H9 (cell line): ENCODE results near the gene HSPD1. TPM values are rescaled to one million over a fixed set of nuclear protein-coding genes. Genes with fewer than 3 reads are reported as not detected.
A peak's percentile ranks its signal among the peaks of the same experiment; 100 is the strongest.

Source experiments
- DNase-seq: peaks from one replicate; pipeline ENCODE4 v3.0.0-alpha.2; 2017
- H2AFZ ChIP-seq: one replicate; pipeline ENCODE4 v1.6.1; 2013; ENCODE audit warnings: mild to moderate bottlenecking, low read length, control low read depth, moderate library complexity
- H2AK5ac ChIP-seq: 2 replicates; pipeline ENCODE4 v1.6.1; 2013; ENCODE audit warnings: low read length, control low read depth, mixed read lengths; ENCODE audit not compliant: insufficient read length
- H2BK120ac ChIP-seq: one replicate; pipeline ENCODE4 v1.6.1; 2013; ENCODE audit warnings: low read depth, mild to moderate bottlenecking, low read length, control low read depth, inconsistent platforms; ENCODE audit not compliant: poor library complexity, severe bottlenecking
- H2BK12ac ChIP-seq: 2 replicates; pipeline ENCODE4 v1.6.1; 2013; ENCODE audit warnings: low read length, control low read depth, mixed read lengths, low read depth; ENCODE audit not compliant: insufficient read length
- H2BK15ac ChIP-seq: 2 replicates; pipeline ENCODE4 v1.6.1; 2013; ENCODE audit warnings: low read depth, low read length, control low read depth
- H2BK20ac ChIP-seq: one replicate; pipeline ENCODE4 v1.6.1; 2013; ENCODE audit warnings: low read depth, mild to moderate bottlenecking, low read length, control low read depth, inconsistent platforms; ENCODE audit not compliant: poor library complexity, severe bottlenecking
- H2BK5ac ChIP-seq: 2 replicates; pipeline ENCODE4 v1.6.1; 2013; ENCODE audit warnings: low read length, control low read depth, mixed read lengths; ENCODE audit not compliant: insufficient read length
- H3K14ac ChIP-seq: 2 replicates; pipeline ENCODE4 v1.6.1; 2013; ENCODE audit warnings: low read length, control low read depth; ENCODE audit not compliant: insufficient read depth
- H3K18ac ChIP-seq: 2 replicates; pipeline ENCODE4 v1.6.1; 2013; ENCODE audit warnings: low read depth, mild to moderate bottlenecking, mixed read lengths, low read length, control low read depth; ENCODE audit not compliant: insufficient read length
- H3K23ac ChIP-seq: 2 replicates; pipeline ENCODE4 v1.6.1; 2013; ENCODE audit warnings: low read length, control low read depth, mixed read lengths, low read depth; ENCODE audit not compliant: insufficient read length
- H3K23me2 ChIP-seq: 2 replicates; pipeline ENCODE4 v1.6.1; 2013; ENCODE audit warnings: low read depth, mild to moderate bottlenecking, mixed read lengths, low read length, control low read depth; ENCODE audit not compliant: insufficient read length, poor library complexity, severe bottlenecking
- H3K27ac ChIP-seq: 2 replicates; pipeline ENCODE4 v1.5.1; 2013; ENCODE audit warnings: low read length, control low read depth, mixed read lengths, low read depth; ENCODE audit not compliant: insufficient read length
- H3K27me3 ChIP-seq: 2 replicates; pipeline ENCODE4 v1.6.1; 2013; ENCODE audit warnings: low read length, control low read depth, inconsistent platforms; ENCODE audit not compliant: insufficient read depth
- H3K4ac ChIP-seq: 2 replicates; pipeline ENCODE4 v1.6.1; 2013; ENCODE audit warnings: low read depth, mild to moderate bottlenecking, control low read depth, inconsistent platforms, low read length, moderate library complexity
- H3K4me1 ChIP-seq: 2 replicates; pipeline ENCODE4 v1.6.1; 2013; ENCODE audit warnings: low read length, control low read depth, inconsistent platforms; ENCODE audit not compliant: insufficient read depth
- H3K4me2 ChIP-seq: 2 replicates; pipeline ENCODE4 v1.6.1; 2013; ENCODE audit warnings: low read length, control low read depth, mixed read lengths; ENCODE audit not compliant: insufficient read length, insufficient read depth
- H3K56ac ChIP-seq: 2 replicates; pipeline ENCODE4 v1.6.1; 2013; ENCODE audit warnings: low read depth, mild to moderate bottlenecking, mixed read lengths, low read length, control low read depth; ENCODE audit not compliant: insufficient read length
- H3K79me1 ChIP-seq: 2 replicates; pipeline ENCODE4 v1.6.1; 2013; ENCODE audit warnings: low read depth, mild to moderate bottlenecking, moderate library complexity, low read length, control low read depth, inconsistent platforms; ENCODE audit not compliant: insufficient read depth, poor library complexity, severe bottlenecking
- H3K79me2 ChIP-seq: 2 replicates; pipeline ENCODE4 v1.6.1; 2013; ENCODE audit warnings: low read length, control low read depth, inconsistent platforms; ENCODE audit not compliant: insufficient read depth
- H3K9ac ChIP-seq: 2 replicates; pipeline ENCODE4 v1.6.1; 2013; ENCODE audit warnings: low read length, control low read depth, mixed read lengths; ENCODE audit not compliant: insufficient read length; ENCODE audit errors: extremely low read depth
- H3K9me3 ChIP-seq: one replicate; pipeline ENCODE4 v1.6.1; 2013; ENCODE audit warnings: low read depth, low read length, inconsistent platforms; ENCODE audit not compliant: control insufficient read depth
- H3T11ph ChIP-seq: one replicate; pipeline ENCODE4 v1.6.1; 2013; ENCODE audit warnings: mild to moderate bottlenecking, low read length, control low read depth, inconsistent platforms
- H4K20me1 ChIP-seq: one replicate; pipeline ENCODE4 v1.6.1; 2013; ENCODE audit not compliant: control insufficient read depth, insufficient read length, insufficient read depth
- H4K5ac ChIP-seq: 2 replicates; pipeline ENCODE4 v1.6.1; 2013; ENCODE audit warnings: low read depth, mild to moderate bottlenecking, mixed read lengths, low read length, control low read depth; ENCODE audit not compliant: insufficient read length
- H4K8ac ChIP-seq: replicated peaks from 2 replicates; pipeline ENCODE4 v1.6.1; 2013; ENCODE audit warnings: low read length, control low read depth, mixed read lengths, low read depth; ENCODE audit not compliant: insufficient read length
- H4K91ac ChIP-seq: 2 replicates; pipeline ENCODE4 v1.6.1; 2013; ENCODE audit warnings: low read depth, mild to moderate bottlenecking, moderate library complexity, mixed read lengths, low read length, control low read depth; ENCODE audit not compliant: insufficient read length
- H3K27ac Mint-ChIP-seq, 3 experiments: 2 replicates in 2 of 3; 3 replicates in 1 of 3; pipeline ENCODE4 v1.8.0; 2020 to 2021; ENCODE audit warnings: mixed read lengths in 3 of 3, mild to moderate bottlenecking in 1 of 3, moderate library complexity in 1 of 3
- H3K27me3 Mint-ChIP-seq: 2 replicates; pipeline ENCODE4 v1.8.0; 2021; ENCODE audit warnings: low read depth, mild to moderate bottlenecking, moderate library complexity, mixed read lengths
- H3K36me3 Mint-ChIP-seq, 3 experiments: 2 replicates in 2 of 3; 3 replicates in 1 of 3; pipeline ENCODE4 v1.8.0; 2020 to 2021; ENCODE audit warnings: low read depth in 3 of 3, mixed read lengths in 3 of 3; ENCODE audit not compliant: insufficient read depth in 1 of 3
- H3K4me1 Mint-ChIP-seq, 2 experiments: 2 replicates each; pipeline ENCODE4 v1.8.0; 2020; ENCODE audit warnings: mixed read lengths in 2 of 2
- H3K4me3 Mint-ChIP-seq, 2 experiments: 2 replicates in 1 of 2; 3 replicates in 1 of 2; pipeline ENCODE4 v1.8.0; 2020 to 2021; ENCODE audit warnings: mild to moderate bottlenecking in 2 of 2, mixed read lengths in 2 of 2, moderate library complexity in 1 of 2
- H3K9me3 Mint-ChIP-seq, 2 experiments: 2 replicates in 1 of 2; 3 replicates in 1 of 2; pipeline ENCODE4 v1.8.0; 2020; ENCODE audit warnings: mild to moderate bottlenecking in 2 of 2, mixed read lengths in 2 of 2, moderate library complexity in 1 of 2
- WGBS: extraction: QIAGEN DNeasy Blood & Tissue Kit; methylation state at CpG from one replicate; pipeline ENCODE4 v1.1.7; 2013; ENCODE audit warnings: missing lambda C conversion rate, low lambda C conversion rate, mixed read lengths; ENCODE audit not compliant: insufficient read length; ENCODE audit errors: extremely low coverage; 5-methylcytosine and 5-hydroxymethylcytosine counted together
- total RNA-seq: library from RNA; stranded (reverse); gene quantifications from 2 replicates; pipeline ENCODE4 v1.2.1, GENCODE V29; 2021
- TF ChIP-seq, protein P1 (sequence below): fragments of 200-600 bp; sonication (generic); conservative IDR thresholded peaks from 3 replicates; pipeline ENCODE4 v1.8.0; 2021; ENCODE audit warnings: antibody characterized with exemption, mild to moderate bottlenecking

The HSPD1 gene
- total RNA-seq, 1 experiment from 2014 or later = 846 TPM

DNA sequence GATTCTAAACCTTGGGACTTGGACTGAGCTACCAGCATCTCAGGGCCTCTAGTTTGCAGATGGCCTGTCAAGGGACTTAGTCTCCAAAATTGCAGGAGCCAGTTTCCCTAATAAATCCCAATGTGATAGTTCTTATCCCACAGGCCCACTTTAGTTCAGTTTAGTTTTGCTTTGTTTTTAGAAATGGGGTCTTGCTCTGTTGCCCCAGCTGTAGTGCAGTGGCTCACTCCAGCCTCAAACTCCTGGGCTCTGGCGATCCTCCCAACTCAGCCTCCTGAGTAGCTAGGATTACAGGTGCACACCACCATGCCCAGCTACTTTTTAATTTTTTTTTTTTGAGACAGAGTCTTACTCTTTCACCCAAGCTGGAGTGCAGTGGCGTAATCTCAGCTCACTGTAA, 62.3 kb downstream of the HSPD1 start:
- Histone ChIP-seq H3K23ac (no peak overlapping the region), H4K91ac (no peak overlapping the region), H3K4me1 (no peaks in the 10 kb centered on the region), H4K5ac (no peak overlapping the region), H3K4me2 (no peak overlapping the region), H3T11ph (no peak overlapping the region), H3K79me1 (no peaks in the 10 kb centered on the region), H3K56ac (no peak overlapping the region), H2BK12ac (no peak overlapping the region), H2BK15ac (no peak overlapping the region), H3K23me2 (peaks cover 6% of the 10 kb centered on the region), H2BK20ac (no peak overlapping the region), H4K20me1 (no peaks in the 10 kb centered on the region), H2BK5ac (no peak overlapping the region), H3K27ac (no peak overlapping the region), H3K4ac (no peak overlapping the region), H3K18ac (no peak overlapping the region), H3K14ac (no peak overlapping the region), H3K9me3 (no peaks in the 10 kb centered on the region), H3K79me2 (peaks cover 23% of the 10 kb centered on the region), H3K9ac (no peak overlapping the region), H2BK120ac (no peak overlapping the region), H2AFZ (no peak overlapping the region), H3K27me3 (no peaks in the 10 kb centered on the region), H4K8ac (no peak overlapping the region), H2AK5ac (no peak overlapping the region)
- Mint-ChIP-seq H3K4me1 (peaks cover 15 to 17% of the 10 kb centered on the region in 2 experiments), H3K27ac (no peak overlapping the region), H3K9me3 (no peaks in the 10 kb centered on the region), H3K36me3 (peaks cover 3 to 11% (median 11%) of the 10 kb centered on the region in 3 experiments; a peak in 3 of 7 replicates), H3K27me3 (no peaks in the 10 kb centered on the region), H3K4me3 (peak overlapping the region in 1 of 2 experiments; percentile 66; a peak in 1 of 5 replicates)
- TF ChIP-seq, protein P1, sequence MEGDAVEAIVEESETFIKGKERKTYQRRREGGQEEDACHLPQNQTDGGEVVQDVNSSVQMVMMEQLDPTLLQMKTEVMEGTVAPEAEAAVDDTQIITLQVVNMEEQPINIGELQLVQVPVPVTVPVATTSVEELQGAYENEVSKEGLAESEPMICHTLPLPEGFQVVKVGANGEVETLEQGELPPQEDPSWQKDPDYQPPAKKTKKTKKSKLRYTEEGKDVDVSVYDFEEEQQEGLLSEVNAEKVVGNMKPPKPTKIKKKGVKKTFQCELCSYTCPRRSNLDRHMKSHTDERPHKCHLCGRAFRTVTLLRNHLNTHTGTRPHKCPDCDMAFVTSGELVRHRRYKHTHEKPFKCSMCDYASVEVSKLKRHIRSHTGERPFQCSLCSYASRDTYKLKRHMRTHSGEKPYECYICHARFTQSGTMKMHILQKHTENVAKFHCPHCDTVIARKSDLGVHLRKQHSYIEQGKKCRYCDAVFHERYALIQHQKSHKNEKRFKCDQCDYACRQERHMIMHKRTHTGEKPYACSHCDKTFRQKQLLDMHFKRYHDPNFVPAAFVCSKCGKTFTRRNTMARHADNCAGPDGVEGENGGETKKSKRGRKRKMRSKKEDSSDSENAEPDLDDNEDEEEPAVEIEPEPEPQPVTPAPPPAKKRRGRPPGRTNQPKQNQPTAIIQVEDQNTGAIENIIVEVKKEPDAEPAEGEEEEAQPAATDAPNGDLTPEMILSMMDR = no peak
- no CpG with 5 or more reads among the region's 2 CpGs for WGBS
- no peak for DNase-seq

Other genes with a start within 250 kb of the HSPD1 start
- 1.8 and 1.9 TPM in 2 replicates for gene ANKRD44, start 189.1 kb downstream of the HSPD1 start, total RNA-seq
- 267 and 278 TPM in 2 replicates for gene SF3B1, start 64.8 kb downstream of the HSPD1 start, total RNA-seq
- 16.2 and 18.3 TPM in 2 replicates for gene COQ10B, start 46.3 kb downstream of the HSPD1 start, total RNA-seq
- gene HSPE1, start 539 bp upstream of the HSPD1 start, total RNA-seq = 347 and 370 TPM in 2 replicates
- gene MOB4, start 16.2 kb upstream of the HSPD1 start, total RNA-seq = 54.0 and 57.6 TPM in 2 replicates
- 0.11 and 0.28 TPM in 2 replicates for gene RFTN2, start 175.7 kb upstream of the HSPD1 start, total RNA-seq
- gene MARS2, start 205.5 kb upstream of the HSPD1 start, total RNA-seq = 20.9 and 21.0 TPM in 2 replicates